MCF 10A (cell line): Measurements from ENCODE around the gene KANK4. TPM values are rescaled to one million over a fixed set of nuclear protein-coding genes. Genes with fewer than 3 reads are reported as not detected.
"Not testable (repeated sequence)": the region's sequence is repeated elsewhere in the genome, so short reads cannot be mapped to it uniquely, and the experiment has no call there.

Experiments used
- BruUV-seq: library from RNA; stranded (reverse); fragments of 400-500 nt; replicated peaks from 2 replicates; lab custom pipeline; 2021; lab: Mats Ljungman, UMichigan
- CTCF ChIA-PET: fragments of 300-600 bp; sonication (Branson Sonifier 250); formaldehyde crosslinking; extraction: SDS; loops from one replicate; lab custom pipeline; 2021; ENCODE audit warnings: antibody characterized with exemption, inconsistent platforms; lab: Yijun Ruan, JAX
- POLR2A ChIA-PET: fragments of 300-600, 350-650 bp; sonication (Branson Sonifier 250); formaldehyde crosslinking; extraction: SDS; loops from one replicate; lab custom pipeline; 2020; ENCODE audit warnings: antibody characterized with exemption, inconsistent platforms; lab: Yijun Ruan, JAX
- DNase-seq: peaks from one replicate; pipeline ENCODE4 v3.0.0-alpha.2; 2018; ENCODE audit not compliant: unreplicated experiment
- H3K27ac Mint-ChIP-seq: one replicate; pipeline ENCODE4 v1.8.0; 2022; ENCODE audit warnings: mild to moderate bottlenecking, low read depth, mixed read lengths; ENCODE audit not compliant: unreplicated experiment
- H3K27me3 Mint-ChIP-seq: one replicate; pipeline ENCODE4 v1.8.0; 2022; ENCODE audit warnings: mixed read lengths; ENCODE audit not compliant: insufficient read depth, unreplicated experiment
- H3K36me3 Mint-ChIP-seq: one replicate; pipeline ENCODE4 v1.8.0; 2022; ENCODE audit warnings: mild to moderate bottlenecking, moderate library complexity, mixed read lengths; ENCODE audit not compliant: insufficient read depth, unreplicated experiment
- H3K4me1 Mint-ChIP-seq: one replicate; pipeline ENCODE4 v1.8.0; 2022; ENCODE audit warnings: mixed read lengths; ENCODE audit not compliant: insufficient read depth, unreplicated experiment
- H3K4me3 Mint-ChIP-seq: one replicate; pipeline ENCODE4 v1.8.0; 2022; ENCODE audit warnings: mild to moderate bottlenecking, moderate library complexity, mixed read lengths; ENCODE audit not compliant: unreplicated experiment
- H3K9me3 Mint-ChIP-seq: one replicate; pipeline ENCODE4 v1.8.0; 2022; ENCODE audit warnings: mixed read lengths; ENCODE audit not compliant: unreplicated experiment
- CTCF ChIP-seq: fragments of 200-600 bp; IDR thresholded peaks from one replicate; pipeline ENCODE4 v1.8.0; 2022; ENCODE audit warnings: antibody characterized with exemption, mild to moderate bottlenecking; ENCODE audit not compliant: unreplicated experiment
- intact Hi-C: fragments of 100-400 bp; cut with micrococcal nuclease; formaldehyde crosslinking; loops from 2 replicates; pipeline ENCODE4 v1.14.1; 2022
- total RNA-seq: library from RNA; stranded (reverse); gene quantifications from 2 replicates; pipeline ENCODE4 v1.2.3, GENCODE V29; 2022

Gene KANK4
- total RNA-seq, 1 experiment from 2014 or later: 0.51 TPM

- ChIA-PET CTCF (no interaction called here), POLR2A (interaction anchor here (0.7 kb wide), 1 partner anchor 315 kb away, joined by 3 read pairs; no protein-coding TSS in a partner anchor)
- BruUV-seq: no TSS peak
- Mint-ChIP-seq H3K36me3 (no peaks in the 10 kb centered on the region), H3K27me3 (no peaks in the 10 kb centered on the region), H3K9me3 (no peaks in the 10 kb centered on the region), H3K27ac (no peak overlapping the region), H3K4me1 (peaks cover 17% of the 10 kb centered on the region), H3K4me3 (no peak overlapping the region)
- no peak for DNase-seq
- intact Hi-C loops: no loop called here
- no peak for TF ChIP-seq CTCF
These were observed 78.4 kb downstream of the KANK4 start for GRCh38 chr1:62240651-62241370.

- BruUV-seq, CTCF ChIA-PET, H3K36me3 Mint-ChIP-seq, intact Hi-C loops, H3K27me3 Mint-ChIP-seq, H3K9me3 Mint-ChIP-seq, H3K4me3 Mint-ChIP-seq, H3K27ac Mint-ChIP-seq, DNase-seq: not testable (repeated sequence)
- POLR2A ChIA-PET: interaction anchor here (0.7 kb wide), 1 partner anchor 314 kb away, joined by 3 read pairs; no protein-coding TSS in a partner anchor
- peaks cover 13% of the 10 kb centered on the region for H3K4me1 Mint-ChIP-seq
These were observed 79.4 kb downstream of the KANK4 start for GRCh38 chr1:62239652-62240403.

GRCh38 chr1:62238507-62238906 is 80.7 kb downstream of the KANK4 start:
- no peak overlapping the region for H3K4me3 Mint-ChIP-seq
- no peak overlapping the region for H3K27ac Mint-ChIP-seq
- H3K36me3 Mint-ChIP-seq: no peaks in the 10 kb centered on the region
- no peak for TF ChIP-seq CTCF
- H3K4me1 Mint-ChIP-seq: peaks cover 26% of the 10 kb centered on the region
- no peaks in the 10 kb centered on the region for H3K27me3 Mint-ChIP-seq
- ChIA-PET CTCF (no interaction called here), POLR2A (interaction anchor here (0.6 kb wide), 1 partner anchor 105 kb away, joined by 3 read pairs; no protein-coding TSS in a partner anchor)
- intact Hi-C loops: no loop called here
- no peaks in the 10 kb centered on the region for H3K9me3 Mint-ChIP-seq
- BruUV-seq: no TSS peak
- no peak for DNase-seq

GRCh38 chr1:62237950-62238374 is 81.3 kb downstream of the KANK4 start:
- TF ChIP-seq CTCF: no peak
- no peaks in the 10 kb centered on the region for H3K36me3 Mint-ChIP-seq
- no peak overlapping the region for H3K4me3 Mint-ChIP-seq
- CTCF ChIA-PET: interaction anchor here (0.6 to 2.0 kb wide), 3 partner anchors 62 to 1498 kb away, joined by 4 to 7 read pairs (median 6); no protein-coding TSS in a partner anchor
- no peak overlapping the region for H3K27ac Mint-ChIP-seq
- no TSS peak for BruUV-seq
- no peak for DNase-seq
- POLR2A ChIA-PET: interaction anchor here (0.9 to 1.6 kb wide), 3 partner anchors 9 to 171 kb away, joined by 4 to 6 read pairs (median 5); no protein-coding TSS in a partner anchor
- peaks cover 26% of the 10 kb centered on the region for H3K4me1 Mint-ChIP-seq
- H3K27me3 Mint-ChIP-seq: no peaks in the 10 kb centered on the region
- intact Hi-C loops: no loop called here
- no peaks in the 10 kb centered on the region for H3K9me3 Mint-ChIP-seq
